ENCODE data around the gene VDAC2.

Gene VDAC2

DNA sequence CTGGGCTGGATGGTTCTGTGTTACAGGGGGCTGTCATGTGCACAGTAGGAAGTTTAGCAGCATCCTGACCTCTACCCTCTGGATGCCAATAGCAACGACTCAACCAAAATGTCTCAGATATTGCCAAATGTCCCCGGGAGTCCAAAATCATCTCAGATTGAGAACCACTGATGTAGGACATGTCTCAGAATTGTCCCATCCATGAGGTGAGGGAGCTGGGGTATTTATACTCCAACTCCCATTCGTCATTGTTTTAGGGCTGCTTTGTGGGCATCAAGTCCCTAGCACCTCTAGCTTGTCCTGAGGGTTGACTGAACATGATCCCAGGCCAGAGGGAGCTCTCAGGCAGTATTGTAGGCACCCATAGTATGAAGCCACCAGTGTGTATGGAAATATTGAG, 50.4 kb downstream of the VDAC2 start:
- ATAC-seq, result no peak
- no peak for TF ChIP-seq ZNF70 (CRISPR knock-in tag; IDR thresholded peaks at IDR 0.05)
- no peak for TF ChIP-seq ZFP30 (CRISPR knock-in tag; IDR thresholded peaks at IDR 0.05)
- no peak for TF ChIP-seq TCF4 (CRISPR knock-in tag; IDR thresholded peaks at IDR 0.05; ENCODE audit: borderline replicate concordance)
- no peak for TF ChIP-seq GLIS3 (CRISPR knock-in tag; IDR thresholded peaks at IDR 0.05)
- no peak for TF ChIP-seq CSDC2 (CRISPR knock-in tag; IDR thresholded peaks at IDR 0.05)

GRCh38 chr10:75261813-75262705, 51.5 kb downstream of the VDAC2 start:
- peak; percentile 84; the same call in 1 of the 2 replicates for TF ChIP-seq SNAI2 (CRISPR knock-in tag; IDR thresholded peaks at IDR 0.05)
- TF ChIP-seq TCF4 (CRISPR knock-in tag; IDR thresholded peaks at IDR 0.05; ENCODE audit: borderline replicate concordance), result peak; percentile 51; the same call in 1 of the 2 replicates
- no peak for TF ChIP-seq GLIS3 (CRISPR knock-in tag; IDR thresholded peaks at IDR 0.05)

DNA sequence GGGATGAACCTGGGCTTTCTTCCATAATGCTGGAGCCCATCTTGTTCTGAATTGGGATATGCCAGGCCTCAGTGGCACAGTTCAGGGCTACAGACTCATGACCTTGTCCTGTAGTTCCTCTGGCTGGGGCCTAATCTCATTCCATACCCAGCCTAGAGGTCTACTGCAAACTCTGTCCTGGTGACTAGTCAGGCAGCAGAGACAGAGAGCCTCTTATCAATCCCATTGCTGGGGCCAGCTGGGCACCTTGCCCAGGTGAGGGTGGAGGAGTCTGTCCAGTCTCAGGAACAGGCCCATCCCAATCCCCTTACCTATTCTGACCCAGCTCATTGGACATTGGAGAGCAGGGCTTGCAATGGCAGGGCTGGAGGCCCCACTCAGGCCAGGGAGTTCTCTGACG, 53.2 kb downstream of the VDAC2 start:
- no peak for ATAC-seq
- TF ChIP-seq GLIS3 (CRISPR knock-in tag; IDR thresholded peaks at IDR 0.05) (no peak), SNAI2 (CRISPR knock-in tag; IDR thresholded peaks at IDR 0.05) (no peak), CREB5 (CRISPR knock-in tag; IDR thresholded peaks at IDR 0.05; ENCODE audit: low read depth) (no peak)
- TF ChIP-seq, protein P1, sequence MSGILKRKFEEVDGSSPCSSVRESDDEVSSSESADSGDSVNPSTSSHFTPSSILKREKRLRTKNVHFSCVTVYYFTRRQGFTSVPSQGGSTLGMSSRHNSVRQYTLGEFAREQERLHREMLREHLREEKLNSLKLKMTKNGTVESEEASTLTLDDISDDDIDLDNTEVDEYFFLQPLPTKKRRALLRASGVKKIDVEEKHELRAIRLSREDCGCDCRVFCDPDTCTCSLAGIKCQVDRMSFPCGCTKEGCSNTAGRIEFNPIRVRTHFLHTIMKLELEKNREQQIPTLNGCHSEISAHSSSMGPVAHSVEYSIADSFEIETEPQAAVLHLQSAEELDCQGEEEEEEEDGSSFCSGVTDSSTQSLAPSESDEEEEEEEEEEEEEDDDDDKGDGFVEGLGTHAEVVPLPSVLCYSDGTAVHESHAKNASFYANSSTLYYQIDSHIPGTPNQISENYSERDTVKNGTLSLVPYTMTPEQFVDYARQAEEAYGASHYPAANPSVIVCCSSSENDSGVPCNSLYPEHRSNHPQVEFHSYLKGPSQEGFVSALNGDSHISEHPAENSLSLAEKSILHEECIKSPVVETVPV (CRISPR knock-in tag; IDR thresholded peaks at IDR 0.05), result no peak

More at GRCh38 chr10:75261813-75262705, 51.5 kb downstream of the VDAC2 start:
- ATAC-seq, result peak; percentile 55; the same call in 2 of the 3 replicates

GRCh38 chr10:75265856-75266255, 55.3 kb downstream of the VDAC2 start:
- TF ChIP-seq BACH2 (CRISPR knock-in tag; IDR thresholded peaks at IDR 0.05; ENCODE audit: borderline replicate concordance) (no peak), ZFP30 (CRISPR knock-in tag; IDR thresholded peaks at IDR 0.05) (no peak), GLIS3 (CRISPR knock-in tag; IDR thresholded peaks at IDR 0.05) (no peak), ZFP3 (CRISPR knock-in tag; IDR thresholded peaks at IDR 0.05) (no peak), TCF4 (CRISPR knock-in tag; IDR thresholded peaks at IDR 0.05; ENCODE audit: borderline replicate concordance) (no peak), RARB (CRISPR knock-in tag; IDR thresholded peaks at IDR 0.05) (no peak), ISL1 (CRISPR knock-in tag; IDR thresholded peaks at IDR 0.05) (no peak)
- TF ChIP-seq, protein P1 (CRISPR knock-in tag; IDR thresholded peaks at IDR 0.05), result no peak
- ATAC-seq, result no peak

DNA sequence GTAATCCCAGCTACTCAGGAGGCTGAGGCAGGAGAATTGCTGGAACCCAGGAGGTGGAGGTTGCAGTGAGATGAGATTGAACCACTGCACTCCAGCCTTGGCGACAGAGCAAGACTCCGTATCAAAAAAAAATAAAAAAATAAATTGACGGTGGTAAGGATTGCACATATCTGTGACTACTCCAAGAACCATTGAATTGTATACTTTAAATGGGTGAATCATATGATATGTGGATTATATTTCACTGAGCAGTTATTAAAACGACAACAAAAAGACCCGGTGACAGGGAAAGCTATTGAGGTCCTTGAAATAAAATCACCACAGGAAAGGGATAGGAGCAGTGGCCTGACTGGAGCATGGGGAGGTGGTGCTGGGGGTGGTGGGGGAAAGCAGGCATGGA, 56.3 kb downstream of the VDAC2 start:
- ATAC-seq, result no peak
- TF ChIP-seq, protein P1 (CRISPR knock-in tag; IDR thresholded peaks at IDR 0.05), result no peak
- TF ChIP-seq SNAI2 (CRISPR knock-in tag; IDR thresholded peaks at IDR 0.05) (no peak), PPARA (CRISPR knock-in tag; IDR thresholded peaks at IDR 0.05; ENCODE audit: borderline replicate concordance) (no peak), ARNTL (CRISPR knock-in tag; IDR thresholded peaks at IDR 0.05; ENCODE audit: borderline replicate concordance, low read depth) (no peak)

- ATAC-seq, result no peak
- no peak for TF ChIP-seq ARNTL (CRISPR knock-in tag; IDR thresholded peaks at IDR 0.05; ENCODE audit: borderline replicate concordance, low read depth)
- TF ChIP-seq POU6F1 (CRISPR knock-in tag; IDR thresholded peaks at IDR 0.05; ENCODE audit: borderline replicate concordance, low read depth), result no peak
- no peak for TF ChIP-seq ZFP30 (CRISPR knock-in tag; IDR thresholded peaks at IDR 0.05)
- TF ChIP-seq, protein P1 (CRISPR knock-in tag; IDR thresholded peaks at IDR 0.05), result no peak
- no peak for TF ChIP-seq CSDC2 (CRISPR knock-in tag; IDR thresholded peaks at IDR 0.05)
- no peak for TF ChIP-seq GLIS3 (CRISPR knock-in tag; IDR thresholded peaks at IDR 0.05)
- TF ChIP-seq PPARA (CRISPR knock-in tag; IDR thresholded peaks at IDR 0.05; ENCODE audit: borderline replicate concordance), result no peak
- no peak for TF ChIP-seq ZFP3 (CRISPR knock-in tag; IDR thresholded peaks at IDR 0.05)
- TF ChIP-seq ESRRG (CRISPR knock-in tag; IDR thresholded peaks at IDR 0.05), result no peak
- no peak for TF ChIP-seq BACH2 (CRISPR knock-in tag; IDR thresholded peaks at IDR 0.05; ENCODE audit: borderline replicate concordance)
- no peak for TF ChIP-seq PATZ1 (CRISPR knock-in tag; IDR thresholded peaks at IDR 0.05; ENCODE audit: borderline replicate concordance)
- TF ChIP-seq ISL1 (CRISPR knock-in tag; IDR thresholded peaks at IDR 0.05), result no peak
Observed at GRCh38 chr10:75269605-75270004, 59.0 kb downstream of the VDAC2 start.
